Measurements from ENCODE around the gene VSIR.

VSIR gene

GRCh38 chr10:71763352-71764127 is 9.8 kb downstream of the VSIR start:
- DNase-seq (ENCODE audit: low read depth in 2 of 2), result no peak

- DNase-seq (ENCODE audit: low read depth in 2 of 2), result no peak
Measured at GRCh38 chr10:71762324-71762723, 11.0 kb downstream of the VSIR start.

GRCh38 chr10:71761541-71762113 is 11.7 kb downstream of the VSIR start:
- DNase-seq (ENCODE audit: low read depth in 2 of 2), result no peak

- peak in 1 of 2 donors; percentile 62 for DNase-seq (ENCODE audit: low read depth in 2 of 2)
Measured at GRCh38 chr10:71761105-71761511, 12.2 kb downstream of the VSIR start.

- DNase-seq (ENCODE audit: low read depth in 2 of 2), result no peak
Measured at GRCh38 chr10:71757399-71757922, 15.9 kb downstream of the VSIR start.

GRCh38 chr10:71756311-71757191 is 16.8 kb downstream of the VSIR start:
- no peak for DNase-seq (ENCODE audit: low read depth in 2 of 2)

- no peak for DNase-seq (ENCODE audit: low read depth in 2 of 2)
Measured at GRCh38 chr10:71755179-71755879, 18.0 kb downstream of the VSIR start.

- no peak for DNase-seq (ENCODE audit: low read depth in 2 of 2)
Measured at GRCh38 chr10:71754562-71754961, 18.8 kb downstream of the VSIR start.

GRCh38 chr10:71753960-71754505 is 19.3 kb downstream of the VSIR start:
- DNase-seq (ENCODE audit: low read depth in 2 of 2), result no peak

GRCh38 chr10:71753091-71753959 is 20.0 kb downstream of the VSIR start:
- no peak for DNase-seq (ENCODE audit: low read depth in 2 of 2)

GRCh38 chr10:71752391-71753090 is 20.8 kb downstream of the VSIR start:
- no peak for DNase-seq (ENCODE audit: low read depth in 2 of 2)

GRCh38 chr10:71751515-71752224 is 21.6 kb downstream of the VSIR start:
- no peak for DNase-seq (ENCODE audit: low read depth in 2 of 2)

GRCh38 chr10:71750986-71751385 is 22.3 kb downstream of the VSIR start:
- DNase-seq (ENCODE audit: low read depth in 2 of 2), result no peak

- no peak for DNase-seq (ENCODE audit: low read depth in 2 of 2)
Measured at GRCh38 chr10:71750124-71750841, 23.0 kb downstream of the VSIR start.

GRCh38 chr10:71749396-71749795 is 23.9 kb downstream of the VSIR start:
- DNase-seq (ENCODE audit: low read depth in 2 of 2), result no peak

- no peak for DNase-seq (ENCODE audit: low read depth in 2 of 2)
Measured at GRCh38 chr10:71748671-71749191, 24.6 kb downstream of the VSIR start.

GRCh38 chr10:71747551-71748523 is 25.5 kb downstream of the VSIR start:
- DNase-seq (ENCODE audit: low read depth in 2 of 2), result no peak

Data from stimulated activated CD8-positive, alpha-beta memory T cell treated with anti-CD3 and anti-CD28 coated beads, Interleukin-15, amount 100 ng/mL, for 4 hours (primary cell).